ENCODE measurements around the gene RITA1.
A peak's percentile ranks its signal among the peaks of the same experiment; 100 is the strongest.

RITA1 gene

GRCh38 chr12:113183030-113183589 is 2.4 kb upstream of the RITA1 start:
- H3K27me3 ChIP-seq (ENCODE audit: insufficient read depth, low read length), result no peaks in the 10 kb centered on the region
- H2AK5ac ChIP-seq (ENCODE audit: low read length), result no peak overlapping the region
- H3K27ac ChIP-seq (ENCODE audit: low read depth, low read length), result no peak overlapping the region
- H3K18ac ChIP-seq (ENCODE audit: low read length), result no peak overlapping the region
- WGBS (ENCODE audit: extremely low coverage, insufficient coverage, insufficient read length), result no CpG with 5 or more reads among the region's 11 CpGs
- no peak overlapping the region for H4K12ac ChIP-seq (ENCODE audit: low read depth, low read length)
- no peak overlapping the region for H3K9ac ChIP-seq (ENCODE audit: low read length)
- H3K9me3 ChIP-seq (ENCODE audit: insufficient read depth, low read depth, low read length), result no peaks in the 10 kb centered on the region
- H4K8ac ChIP-seq (ENCODE audit: low read depth, low read length), result no peak overlapping the region
- H2BK5ac ChIP-seq (ENCODE audit: low read depth, low read length, poor library complexity), result no peak overlapping the region
- peaks cover 27 to 35% of the 10 kb centered on the region in 2 experiments for H3K36me3 ChIP-seq (ENCODE audit: control insufficient read depth in 1 of 2, insufficient read depth in 2 of 2, low read length in 2 of 2)
- H3K79me1 ChIP-seq (ENCODE audit: low read length), result peaks cover 14% of the 10 kb centered on the region
- no peak for DNase-seq
- no peak overlapping the region for H2AFZ ChIP-seq (ENCODE audit: insufficient read depth, low read length, poor library complexity)
- peaks cover 8% of the 10 kb centered on the region in 2 experiments for H3K4me1 ChIP-seq (ENCODE audit: control insufficient read depth in 1 of 2, insufficient read depth in 2 of 2, low read length in 2 of 2)
- H4K91ac ChIP-seq (ENCODE audit: low read depth, low read length), result no peak overlapping the region
- no peak overlapping the region for H3K23ac ChIP-seq (ENCODE audit: low read length)
- H3K14ac ChIP-seq (ENCODE audit: low read length), result no peak overlapping the region
- H3K4me2 ChIP-seq (ENCODE audit: low read length), result no peak overlapping the region
- no peak overlapping the region for H3K4me3 ChIP-seq (ENCODE audit: low read depth, low read length)
- peak overlapping the region; percentile 26 for H3K4ac ChIP-seq (ENCODE audit: low read depth, low read length)
- peaks cover 11% of the 10 kb centered on the region for H3K79me2 ChIP-seq (ENCODE audit: control insufficient read depth, insufficient read depth, low read length, poor library complexity)
- no peak overlapping the region for H2BK120ac ChIP-seq (ENCODE audit: insufficient read depth, low read length, poor library complexity)
- no peak overlapping the region for H2BK12ac ChIP-seq (ENCODE audit: low read length)

- no peak overlapping the region for H3K27ac ChIP-seq (ENCODE audit: low read depth, low read length)
- no peak overlapping the region for H2BK5ac ChIP-seq (ENCODE audit: low read depth, low read length, poor library complexity)
- peak overlapping the region; percentile 25 for H2BK120ac ChIP-seq (ENCODE audit: insufficient read depth, low read length, poor library complexity)
- H4K12ac ChIP-seq (ENCODE audit: low read depth, low read length), result peak overlapping the region; percentile 67
- peak overlapping the region; percentile 70 for H3K4me2 ChIP-seq (ENCODE audit: low read length)
- WGBS (ENCODE audit: extremely low coverage, insufficient coverage, insufficient read length), result no CpG with 5 or more reads among the region's 26 CpGs
- peak overlapping the region; percentile 56 for H4K91ac ChIP-seq (ENCODE audit: low read depth, low read length)
- H3K36me3 ChIP-seq (ENCODE audit: control insufficient read depth in 1 of 2, insufficient read depth in 2 of 2, low read length in 2 of 2), result peaks cover 21 to 27% of the 10 kb centered on the region in 2 experiments
- no peak overlapping the region for H2AFZ ChIP-seq (ENCODE audit: insufficient read depth, low read length, poor library complexity)
- H3K9ac ChIP-seq (ENCODE audit: low read length), result no peak overlapping the region
- no peak overlapping the region for H3K14ac ChIP-seq (ENCODE audit: low read length)
- peak overlapping the region; percentile 62 for H4K8ac ChIP-seq (ENCODE audit: low read depth, low read length)
- peaks cover 14% of the 10 kb centered on the region for H3K79me1 ChIP-seq (ENCODE audit: low read length)
- H3K79me2 ChIP-seq (ENCODE audit: control insufficient read depth, insufficient read depth, low read length, poor library complexity), result peaks cover 11% of the 10 kb centered on the region
- peaks cover 8% of the 10 kb centered on the region in 2 experiments for H3K4me1 ChIP-seq (ENCODE audit: control insufficient read depth in 1 of 2, insufficient read depth in 2 of 2, low read length in 2 of 2)
- peak overlapping the region; percentile 2 for H3K18ac ChIP-seq (ENCODE audit: low read length)
- H3K9me3 ChIP-seq (ENCODE audit: insufficient read depth, low read depth, low read length), result no peaks in the 10 kb centered on the region
- H3K27me3 ChIP-seq (ENCODE audit: insufficient read depth, low read length), result no peaks in the 10 kb centered on the region
- H3K4me3 ChIP-seq (ENCODE audit: low read depth, low read length), result peak overlapping the region; percentile 70
- no peak overlapping the region for H2BK12ac ChIP-seq (ENCODE audit: low read length)
- peak overlapping the region; percentile 61 for H2AK5ac ChIP-seq (ENCODE audit: low read length)
- DNase-seq, result peak; percentile 49 to 71
- H3K4ac ChIP-seq (ENCODE audit: low read depth, low read length), result peak overlapping the region; percentile 93
- no peak overlapping the region for H3K23ac ChIP-seq (ENCODE audit: low read length)
Observed at GRCh38 chr12:113184098-113184899, 1.2 kb upstream of the RITA1 start.

DNA sequence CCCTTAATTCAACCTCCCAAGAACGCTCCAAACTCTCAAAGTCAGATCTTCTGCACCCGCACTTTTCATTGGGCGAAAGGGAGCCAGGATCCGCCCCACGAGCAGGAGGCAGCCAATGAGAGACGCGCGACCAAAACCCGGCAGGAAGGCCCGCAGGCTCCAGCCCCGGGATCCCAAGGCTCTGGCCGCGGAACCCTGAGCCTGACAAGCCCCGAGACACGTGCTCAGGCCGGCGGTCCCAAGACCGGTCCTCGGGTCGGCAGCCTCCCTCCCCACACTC is 681 bp upstream of the RITA1 start:
- Histone ChIP-seq H3K4me1 (ENCODE audit: control insufficient read depth in 1 of 2, insufficient read depth in 2 of 2, low read length in 2 of 2) (peaks cover 8% of the 10 kb centered on the region in 2 experiments), H3K18ac (ENCODE audit: low read length) (peak overlapping the region; percentile 73), H3K27me3 (ENCODE audit: insufficient read depth, low read length) (no peaks in the 10 kb centered on the region), H4K91ac (ENCODE audit: low read depth, low read length) (peak overlapping the region; percentile 90), H2BK5ac (ENCODE audit: low read depth, low read length, poor library complexity) (peak overlapping the region; percentile 79), H3K27ac (ENCODE audit: low read depth, low read length) (peak overlapping the region; percentile 76), H3K79me2 (ENCODE audit: control insufficient read depth, insufficient read depth, low read length, poor library complexity) (peaks cover 11% of the 10 kb centered on the region), H3K14ac (ENCODE audit: low read length) (peak overlapping the region; percentile 86), H3K4me2 (ENCODE audit: low read length) (peak overlapping the region; percentile 70), H3K4me3 (ENCODE audit: low read depth, low read length) (peak overlapping the region; percentile 94), H2AK5ac (ENCODE audit: low read length) (peak overlapping the region; percentile 45), H3K23ac (ENCODE audit: low read length) (no peak overlapping the region), H3K9me3 (ENCODE audit: insufficient read depth, low read depth, low read length) (no peaks in the 10 kb centered on the region), H3K9ac (ENCODE audit: low read length) (peak overlapping the region; percentile 97), H2BK120ac (ENCODE audit: insufficient read depth, low read length, poor library complexity) (peak overlapping the region; percentile 90), H3K4ac (ENCODE audit: low read depth, low read length) (peak overlapping the region; percentile 85), H4K12ac (ENCODE audit: low read depth, low read length) (peak overlapping the region; percentile 96), H3K36me3 (ENCODE audit: control insufficient read depth in 1 of 2, insufficient read depth in 2 of 2, low read length in 2 of 2) (peaks cover 15 to 22% of the 10 kb centered on the region in 2 experiments), H3K79me1 (ENCODE audit: low read length) (peaks cover 14% of the 10 kb centered on the region), H2BK12ac (ENCODE audit: low read length) (no peak overlapping the region), H4K8ac (ENCODE audit: low read depth, low read length) (peak overlapping the region; percentile 98), H2AFZ (ENCODE audit: insufficient read depth, low read length, poor library complexity) (peak overlapping the region; percentile 90)
- WGBS (ENCODE audit: extremely low coverage, insufficient coverage, insufficient read length), result no CpG with 5 or more reads among the region's 20 CpGs
- peak; percentile 73 to 83 for DNase-seq

GRCh38 chr12:113186033-113186365 is 478 bp downstream of the RITA1 start:
- Histone ChIP-seq H3K4me1 (ENCODE audit: control insufficient read depth in 1 of 2, insufficient read depth in 2 of 2, low read length in 2 of 2) (peaks cover 8 to 10% of the 10 kb centered on the region in 2 experiments), H4K8ac (ENCODE audit: low read depth, low read length) (peak overlapping the region; percentile 98), H3K4ac (ENCODE audit: low read depth, low read length) (peak overlapping the region; percentile 3), H4K91ac (ENCODE audit: low read depth, low read length) (peak overlapping the region; percentile 90), H2AK5ac (ENCODE audit: low read length) (no peak overlapping the region), H3K18ac (ENCODE audit: low read length) (peak overlapping the region; percentile 73), H2AFZ (ENCODE audit: insufficient read depth, low read length, poor library complexity) (peak overlapping the region; percentile 90), H3K79me1 (ENCODE audit: low read length) (peaks cover 14% of the 10 kb centered on the region), H3K9ac (ENCODE audit: low read length) (peak overlapping the region; percentile 74), H3K4me2 (ENCODE audit: low read length) (peak overlapping the region; percentile 70), H3K27me3 (ENCODE audit: insufficient read depth, low read length) (no peaks in the 10 kb centered on the region), H3K14ac (ENCODE audit: low read length) (peak overlapping the region; percentile 34), H3K79me2 (ENCODE audit: control insufficient read depth, insufficient read depth, low read length, poor library complexity) (peaks cover 11% of the 10 kb centered on the region), H3K36me3 (ENCODE audit: control insufficient read depth in 1 of 2, insufficient read depth in 2 of 2, low read length in 2 of 2) (peaks cover 8 to 13% of the 10 kb centered on the region in 2 experiments), H3K27ac (ENCODE audit: low read depth, low read length) (peak overlapping the region; percentile 76), H2BK120ac (ENCODE audit: insufficient read depth, low read length, poor library complexity) (peak overlapping the region; percentile 90), H4K12ac (ENCODE audit: low read depth, low read length) (no peak overlapping the region), H3K9me3 (ENCODE audit: insufficient read depth, low read depth, low read length) (no peaks in the 10 kb centered on the region), H3K23ac (ENCODE audit: low read length) (no peak overlapping the region), H3K4me3 (ENCODE audit: low read depth, low read length) (peak overlapping the region; percentile 94), H2BK12ac (ENCODE audit: low read length) (no peak overlapping the region), H2BK5ac (ENCODE audit: low read depth, low read length, poor library complexity) (peak overlapping the region; percentile 81)
- no peak for DNase-seq
- no CpG with 5 or more reads among the region's 11 CpGs for WGBS (ENCODE audit: extremely low coverage, insufficient coverage, insufficient read length)

All from trophoblast cell (in vitro differentiated cells and primary cell).